GM18499 (cell line): ENCODE results near the gene EVA1C.
"Not testable (repeated sequence)": the region's sequence is repeated elsewhere in the genome, so short reads cannot be mapped to it uniquely, and the experiment has no call there.

Experiments
- ATAC-seq: cut with Tn5 transposase; IDR thresholded peaks from one replicate; pipeline ENCODE4 v1.9.1; 2021; ENCODE audit warnings: moderate number of reproducible peaks; ENCODE audit not compliant: insufficient read depth, unreplicated experiment

Gene EVA1C

GRCh38 chr21:32549886-32550285 lies 137.4 kb downstream of the EVA1C start:
- ATAC-seq = no peak

DNA sequence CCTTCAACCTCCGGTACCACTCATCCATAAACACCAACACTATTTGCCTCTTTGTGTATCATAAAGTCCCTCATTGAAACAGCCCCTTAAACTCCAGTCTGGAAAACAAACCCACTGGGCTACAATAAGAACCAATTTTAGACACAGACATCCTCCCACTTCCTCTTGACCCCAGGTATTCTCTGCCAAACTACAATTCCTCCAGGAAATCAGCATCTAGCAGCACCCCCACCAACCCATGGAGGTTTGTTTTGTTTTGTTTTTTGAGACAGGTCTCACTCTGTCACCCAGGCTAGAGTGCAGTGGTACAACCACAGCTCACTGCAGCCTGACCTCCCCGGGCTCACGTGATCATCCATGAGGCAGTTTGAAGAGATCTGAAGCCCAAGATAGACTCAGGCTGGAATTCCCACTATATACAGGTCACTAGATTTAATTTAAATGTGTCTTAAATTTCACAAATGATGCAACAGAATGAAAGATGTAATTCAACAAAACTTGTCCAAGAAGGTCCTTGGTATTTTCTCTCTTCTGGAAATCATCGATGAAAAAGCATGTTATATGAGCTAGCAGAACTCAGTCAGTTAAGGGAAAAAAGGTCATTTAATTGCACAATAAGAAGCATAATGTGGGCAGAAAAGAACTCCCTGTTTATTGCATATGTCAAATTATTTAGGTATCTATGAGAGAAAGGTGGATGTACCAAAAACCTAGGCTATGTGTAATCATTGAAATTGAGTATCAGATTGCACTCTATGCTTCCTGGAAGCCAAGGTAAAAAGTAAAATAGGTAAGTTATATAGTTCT lies 142.5 kb downstream of the EVA1C start:
- no peak for ATAC-seq

DNA sequence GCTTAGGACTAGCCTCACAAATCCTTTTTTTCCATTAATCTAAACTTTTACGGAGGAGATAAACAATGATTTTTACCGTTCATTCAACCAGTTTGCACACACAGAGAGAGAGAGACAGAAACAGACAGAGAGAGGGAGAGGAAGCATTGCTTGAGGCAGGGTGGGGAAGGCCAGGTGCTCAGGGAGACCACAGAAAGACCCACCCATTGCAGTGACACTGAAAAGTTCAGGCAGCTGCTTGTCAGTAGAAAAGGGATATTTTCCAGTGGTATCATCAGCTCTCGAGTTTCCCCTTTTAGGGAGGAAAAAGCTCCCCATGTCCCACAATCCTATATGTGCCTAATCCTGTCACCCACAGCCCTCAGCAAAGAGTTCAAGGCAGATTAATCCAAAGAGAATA lies 145.6 kb downstream of the EVA1C start:
- ATAC-seq = no peak

DNA sequence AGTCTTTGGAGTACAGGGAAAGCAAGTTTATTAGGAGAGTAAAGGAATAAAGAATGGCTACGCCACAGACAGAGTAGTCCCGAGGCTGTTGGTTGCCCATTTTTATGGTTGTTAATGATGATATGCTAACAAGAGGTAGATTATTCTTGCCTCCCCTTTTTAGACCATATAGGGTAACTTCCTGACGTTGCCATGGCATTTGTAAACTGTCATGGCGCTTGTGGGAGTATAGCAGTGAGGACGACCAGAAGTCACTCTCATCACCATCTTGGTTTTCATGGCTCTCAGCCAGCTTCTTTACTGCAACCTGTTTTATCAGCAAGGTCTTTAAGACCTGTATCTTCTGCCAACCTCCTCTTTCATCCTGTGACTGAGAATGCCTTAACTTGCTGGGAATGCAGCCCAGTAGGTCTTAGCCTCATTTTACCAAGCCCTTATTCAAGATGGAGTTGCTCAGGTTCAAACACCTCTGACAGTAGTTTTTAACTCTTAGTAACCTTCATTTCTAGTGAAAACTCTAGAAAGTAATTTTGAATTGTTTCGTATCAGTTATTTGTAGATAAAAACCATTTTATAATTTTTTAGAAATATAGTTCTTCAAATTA lies 146.6 kb downstream of the EVA1C start:
- ATAC-seq = no peak

- no peak for ATAC-seq
Observed at GRCh38 chr21:32560896-32561295, 148.4 kb downstream of the EVA1C start.

GRCh38 chr21:32561476-32561875 lies 149.0 kb downstream of the EVA1C start:
- ATAC-seq = not testable (repeated sequence)

DNA sequence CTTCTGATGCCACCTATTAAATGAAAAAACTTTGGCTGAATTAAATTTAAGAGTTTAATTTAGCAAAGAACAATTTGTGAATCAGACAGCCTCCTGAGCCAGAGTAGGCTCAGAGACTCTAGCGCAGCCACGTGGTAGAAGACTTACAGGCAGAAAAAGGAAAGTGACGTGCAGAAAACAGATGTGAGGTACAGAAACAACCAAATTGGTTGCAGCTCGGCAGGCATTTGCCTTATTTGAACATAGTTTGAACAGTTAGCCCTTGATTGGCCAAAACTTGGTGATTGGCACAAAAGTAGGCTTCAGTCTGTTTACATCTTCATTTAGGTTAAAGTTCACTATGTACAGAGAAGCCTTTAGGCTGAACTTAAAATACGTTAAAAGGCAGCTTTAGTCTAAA lies 149.9 kb downstream of the EVA1C start:
- no peak for ATAC-seq

GRCh38 chr21:32562915-32563314 lies 150.4 kb downstream of the EVA1C start:
- no peak for ATAC-seq
